Kidney epithelial cell (primary cell): ENCODE results near the gene CEP97. TPM values are rescaled to one million over a fixed set of nuclear protein-coding genes. Genes with fewer than 3 reads are reported as not detected.
A peak's percentile ranks its signal among the peaks of the same experiment; 100 is the strongest.
"Not testable (repeated sequence)": the region's sequence is repeated elsewhere in the genome, so short reads cannot be mapped to it uniquely, and the experiment has no call there.

ENCODE experiments used
- DNase-seq: peaks from one replicate; pipeline ENCODE4 v3.0.0-alpha.2; 2010; ENCODE audit warnings: low read depth
- H3K27me3 ChIP-seq: 2 replicates; pipeline ENCODE4 v1.6.0; 2011; ENCODE audit warnings: low read length; ENCODE audit not compliant: control insufficient read depth, insufficient read depth
- H3K36me3 ChIP-seq: 2 replicates; pipeline ENCODE4 v1.5.1; 2011; ENCODE audit warnings: low read length; ENCODE audit not compliant: control insufficient read depth, insufficient read depth
- H3K4me3 ChIP-seq: 2 replicates; pipeline ENCODE4 v1.5.1; 2011; ENCODE audit warnings: low read depth, mild to moderate bottlenecking, control low read depth, low read length
- CTCF ChIP-seq: IDR thresholded peaks from 2 replicates; pipeline ENCODE4 v1.5.1; 2011; ENCODE audit warnings: mild to moderate bottlenecking, moderate library complexity, low read length, control low read depth, inconsistent platforms; ENCODE audit not compliant: insufficient read depth, poor library complexity, severe bottlenecking
- total RNA-seq: library from RNA; depleted of rRNA; stranded (reverse); fragments of >200 nt; gene quantifications from 2 replicates; pipeline ENCODE4 v1.2.3, GENCODE V29; 2015

The CEP97 gene
- total RNA-seq, 1 donor from 2014 or later: 7.5 TPM

GRCh38 chr3:101725194-101725889 is 928 bp downstream of the CEP97 start:
- no peaks in the 10 kb centered on the region for H3K27me3 ChIP-seq
- no peak for TF ChIP-seq CTCF
- no peaks in the 10 kb centered on the region for H3K36me3 ChIP-seq
- H3K4me3 ChIP-seq: peak overlapping the region; percentile 91
- DNase-seq: no peak

- no peak for DNase-seq
- no peaks in the 10 kb centered on the region for H3K36me3 ChIP-seq
- peak overlapping the region; percentile 91 for H3K4me3 ChIP-seq
- H3K27me3 ChIP-seq: no peaks in the 10 kb centered on the region
- TF ChIP-seq CTCF: no peak
Measured at GRCh38 chr3:101725890-101726275, 1.5 kb downstream of the CEP97 start.

- peaks cover 2% of the 10 kb centered on the region for H3K36me3 ChIP-seq
- DNase-seq: no peak
- H3K4me3 ChIP-seq: no peak overlapping the region
- TF ChIP-seq CTCF: no peak
- no peaks in the 10 kb centered on the region for H3K27me3 ChIP-seq
Measured at GRCh38 chr3:101729586-101729985, 5.2 kb downstream of the CEP97 start.

GRCh38 chr3:101730839-101731238 is 6.4 kb downstream of the CEP97 start:
- TF ChIP-seq CTCF: no peak
- H3K27me3 ChIP-seq: no peaks in the 10 kb centered on the region
- H3K4me3 ChIP-seq: no peak overlapping the region
- peaks cover 2% of the 10 kb centered on the region for H3K36me3 ChIP-seq
- no peak for DNase-seq

- H3K36me3 ChIP-seq: peaks cover 2% of the 10 kb centered on the region
- no peak for DNase-seq
- no peak for TF ChIP-seq CTCF
- H3K4me3 ChIP-seq: no peak overlapping the region
- H3K27me3 ChIP-seq: no peaks in the 10 kb centered on the region
Measured at GRCh38 chr3:101732240-101732641, 7.8 kb downstream of the CEP97 start.

GRCh38 chr3:101735833-101736232 is 11.4 kb downstream of the CEP97 start:
- Histone ChIP-seq H3K27me3 (no peaks in the 10 kb centered on the region), H3K4me3 (no peak overlapping the region), H3K36me3 (peaks cover 2% of the 10 kb centered on the region)
- TF ChIP-seq CTCF: no peak
- no peak for DNase-seq

- H3K36me3 ChIP-seq, DNase-seq, H3K4me3 ChIP-seq, H3K27me3 ChIP-seq: not testable (repeated sequence)
Measured at GRCh38 chr3:101741914-101742313, 17.5 kb downstream of the CEP97 start.
